Colonic mucosa (tissue), 4 donors: ENCODE results near the gene TOPBP1. TPM values are rescaled to one million over a fixed set of nuclear protein-coding genes. Genes with fewer than 3 reads are reported as not detected.

ENCODE experiments used
- DNase-seq: peaks from one replicate; pipeline ENCODE4 v3.0.0-alpha.2; 2020
- H3K27ac ChIP-seq: fragments of 200-600 bp; one replicate; pipeline ENCODE4 v1.8.0; 2021
- H3K27me3 ChIP-seq: fragments of 200-600 bp; one replicate; pipeline ENCODE4 v1.8.0; 2021
- H3K36me3 ChIP-seq: fragments of 200-600 bp; one replicate; pipeline ENCODE4 v1.8.0; 2021
- H3K4me1 ChIP-seq: fragments of 200-600 bp; one replicate; pipeline ENCODE4 v1.8.0; 2021; ENCODE audit warnings: mild to moderate bottlenecking
- H3K4me3 ChIP-seq: fragments of 200-600 bp; one replicate; pipeline ENCODE4 v1.8.0; 2021
- H3K9ac ChIP-seq, 2 donors: one replicate each; pipeline ENCODE4 v1.7.0; 2013; ENCODE audit warnings: control low read depth in 2 of 2, low read depth in 2 of 2, low read length in 2 of 2
- H3K9me3 ChIP-seq: fragments of 200-600 bp; one replicate; pipeline ENCODE4 v1.8.0; 2021
- intact Hi-C: fragments of 100-400 bp; cut with DNase I; formaldehyde crosslinking; loops from one replicate; pipeline ENCODE4 v1.14.1; 2022
- total RNA-seq, 2 donors: library from RNA; stranded (reverse); fragmentation: NEBNext Ultra II Directional in 1 of 2; extraction: Animal tissue kit (Norgen Biotek cat#: 25700) in 1 of 2; gene quantifications; one replicate each; pipeline ENCODE4 v1.2.1, GENCODE V29; 2021
- TF ChIP-seq, protein P1 (sequence below): fragments of 200-600 bp; IDR thresholded peaks from one replicate; pipeline ENCODE4 v1.8.0; 2022; ENCODE audit warnings: antibody characterized with exemption, mild to moderate bottlenecking
- donor health status: healthy.
- donor health status: DM: no; HTN: no; CAD: no.
- donor health status: DM: no; HTN: no; CAD: no.

TOPBP1 gene
- total RNA-seq, 2 donors from 2014 or later = 21.7 to 34.6 TPM

DNA sequence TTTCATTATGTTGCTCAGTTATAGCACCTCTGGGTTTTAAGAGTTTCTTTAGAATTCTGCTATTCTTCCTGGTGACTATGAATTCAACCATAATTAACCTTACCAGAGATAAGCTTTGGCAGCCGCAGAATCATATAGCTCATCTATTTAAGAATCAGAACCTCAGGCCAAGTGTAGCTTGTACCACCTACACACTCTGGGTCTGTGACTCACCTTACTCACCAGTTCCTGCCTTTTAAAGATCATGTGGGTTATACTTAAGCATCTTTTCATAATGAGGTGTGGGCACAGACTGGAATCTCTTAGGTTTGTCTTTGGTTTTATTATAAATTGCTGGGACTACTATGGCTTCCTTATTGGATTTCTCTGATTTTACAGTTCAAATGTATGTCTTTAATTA is 66.4 kb downstream of the TOPBP1 start:
- Histone ChIP-seq H3K9me3 (no peaks in the 10 kb centered on the region), H3K36me3 (no peaks in the 10 kb centered on the region), H3K9ac (no peak overlapping the region), H3K4me1 (no peaks in the 10 kb centered on the region), H3K4me3 (no peak overlapping the region), H3K27me3 (no peaks in the 10 kb centered on the region), H3K27ac (no peak overlapping the region)
- TF ChIP-seq, protein P1, sequence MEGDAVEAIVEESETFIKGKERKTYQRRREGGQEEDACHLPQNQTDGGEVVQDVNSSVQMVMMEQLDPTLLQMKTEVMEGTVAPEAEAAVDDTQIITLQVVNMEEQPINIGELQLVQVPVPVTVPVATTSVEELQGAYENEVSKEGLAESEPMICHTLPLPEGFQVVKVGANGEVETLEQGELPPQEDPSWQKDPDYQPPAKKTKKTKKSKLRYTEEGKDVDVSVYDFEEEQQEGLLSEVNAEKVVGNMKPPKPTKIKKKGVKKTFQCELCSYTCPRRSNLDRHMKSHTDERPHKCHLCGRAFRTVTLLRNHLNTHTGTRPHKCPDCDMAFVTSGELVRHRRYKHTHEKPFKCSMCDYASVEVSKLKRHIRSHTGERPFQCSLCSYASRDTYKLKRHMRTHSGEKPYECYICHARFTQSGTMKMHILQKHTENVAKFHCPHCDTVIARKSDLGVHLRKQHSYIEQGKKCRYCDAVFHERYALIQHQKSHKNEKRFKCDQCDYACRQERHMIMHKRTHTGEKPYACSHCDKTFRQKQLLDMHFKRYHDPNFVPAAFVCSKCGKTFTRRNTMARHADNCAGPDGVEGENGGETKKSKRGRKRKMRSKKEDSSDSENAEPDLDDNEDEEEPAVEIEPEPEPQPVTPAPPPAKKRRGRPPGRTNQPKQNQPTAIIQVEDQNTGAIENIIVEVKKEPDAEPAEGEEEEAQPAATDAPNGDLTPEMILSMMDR = no peak
- no peak for DNase-seq
- intact Hi-C loops = no loop called here

DNA sequence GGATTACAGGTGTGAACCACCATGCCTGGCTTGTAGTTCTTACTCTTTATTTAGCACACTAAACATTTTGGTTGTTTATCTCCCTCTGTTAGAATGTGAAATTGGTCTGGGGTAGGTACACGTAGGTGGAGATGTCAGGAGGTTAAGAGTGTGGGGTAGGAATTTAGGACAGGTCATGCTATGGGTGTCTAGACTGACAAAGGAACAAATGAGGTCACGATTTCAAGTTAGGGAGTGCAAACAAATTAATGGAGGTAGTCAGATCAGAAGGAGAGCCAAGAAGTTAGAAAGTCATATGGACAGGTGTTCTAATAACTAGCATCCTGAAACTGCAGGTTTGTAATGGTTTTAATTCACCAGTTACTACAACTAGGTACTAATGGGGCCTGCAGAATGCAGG is 68.5 kb downstream of the TOPBP1 start:
- TF ChIP-seq, protein P1 = no peak
- Histone ChIP-seq H3K4me3 (no peak overlapping the region), H3K9ac (no peak overlapping the region), H3K9me3 (no peaks in the 10 kb centered on the region), H3K4me1 (no peaks in the 10 kb centered on the region), H3K36me3 (no peaks in the 10 kb centered on the region), H3K27ac (no peak overlapping the region), H3K27me3 (no peaks in the 10 kb centered on the region)
- DNase-seq = no peak
- intact Hi-C loops = no loop called here

DNA sequence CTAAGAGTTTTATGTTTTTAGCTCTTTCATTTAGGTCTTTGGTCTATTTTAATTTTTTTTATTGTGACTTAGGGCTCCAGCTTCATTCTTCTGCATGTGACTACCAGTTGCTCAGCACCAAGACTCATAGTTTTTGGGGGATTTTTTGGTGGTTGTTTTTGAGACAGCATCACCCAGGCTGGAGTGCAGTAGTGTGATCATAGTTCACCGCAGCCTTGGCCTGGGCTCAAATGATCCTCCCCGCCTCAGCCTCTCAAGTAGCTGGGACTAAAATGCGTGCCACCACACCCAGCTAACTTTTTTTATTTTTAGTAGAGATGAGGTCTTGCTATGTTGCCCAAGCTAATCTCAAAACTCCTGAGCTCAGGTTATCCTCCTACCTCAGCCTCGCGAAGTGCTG is 68.9 kb downstream of the TOPBP1 start:
- intact Hi-C loops = no loop called here
- no peaks in the 10 kb centered on the region for H3K27me3 ChIP-seq
- DNase-seq = no peak
- no peaks in the 10 kb centered on the region for H3K36me3 ChIP-seq
- no peaks in the 10 kb centered on the region for H3K9me3 ChIP-seq
- H3K4me3 ChIP-seq = no peak overlapping the region
- no peaks in the 10 kb centered on the region for H3K4me1 ChIP-seq
- TF ChIP-seq, protein P1 = no peak
- H3K9ac ChIP-seq = no peak overlapping the region
- no peak overlapping the region for H3K27ac ChIP-seq

DNA sequence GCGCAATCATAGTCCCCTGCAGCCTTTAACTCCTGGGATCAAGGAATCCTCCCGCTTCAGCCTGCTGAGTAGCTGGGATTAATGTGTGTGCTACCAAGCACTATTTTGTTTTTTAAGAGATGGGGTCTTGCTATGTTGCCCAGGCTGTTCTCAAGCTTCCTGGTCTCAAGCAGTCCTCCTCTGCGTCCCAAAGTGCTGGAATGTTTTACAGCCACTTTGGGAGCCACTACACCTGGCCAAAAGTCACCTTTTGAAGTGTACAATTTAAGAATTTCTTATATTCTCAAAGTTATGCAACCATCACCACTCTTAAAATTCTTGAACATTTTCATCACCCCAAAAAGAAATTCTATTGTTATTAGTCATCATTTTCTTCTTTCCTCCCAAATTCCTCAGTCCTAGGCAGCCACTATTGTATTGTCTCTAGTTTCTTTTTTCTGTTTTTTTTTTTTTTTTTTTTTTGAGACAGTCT is 70.4 kb downstream of the TOPBP1 start:
- H3K27me3 ChIP-seq = no peaks in the 10 kb centered on the region
- no peaks in the 10 kb centered on the region for H3K4me1 ChIP-seq
- no peak overlapping the region for H3K27ac ChIP-seq
- TF ChIP-seq, protein P1 = no peak
- intact Hi-C loops = no loop called here
- no peak for DNase-seq
- no peak overlapping the region for H3K4me3 ChIP-seq
- no peaks in the 10 kb centered on the region for H3K9me3 ChIP-seq
- peaks cover 6% of the 10 kb centered on the region for H3K36me3 ChIP-seq
- no peak overlapping the region for H3K9ac ChIP-seq

DNA sequence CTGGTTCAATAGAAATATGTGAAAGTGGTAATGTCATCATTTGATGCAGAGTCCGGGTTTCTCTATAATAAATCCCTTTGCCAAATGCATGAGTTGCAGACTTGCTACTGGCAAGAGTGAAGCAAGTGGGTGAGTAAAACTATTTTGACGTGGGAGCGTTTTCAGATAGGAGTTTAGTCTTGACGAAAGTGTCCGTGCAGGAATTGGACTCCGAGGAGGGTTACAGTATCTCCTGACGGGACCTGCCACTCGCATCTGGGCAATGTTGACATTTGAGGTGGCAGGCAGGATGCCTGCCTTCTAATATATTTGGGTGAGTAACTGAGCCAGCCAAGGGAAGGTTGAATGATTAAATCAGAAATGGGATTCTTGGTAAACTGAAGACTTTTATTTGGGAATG is 72.2 kb downstream of the TOPBP1 start:
- Histone ChIP-seq H3K9me3 (no peaks in the 10 kb centered on the region), H3K4me1 (no peaks in the 10 kb centered on the region), H3K27ac (no peak overlapping the region), H3K9ac (no peak overlapping the region), H3K27me3 (no peaks in the 10 kb centered on the region), H3K4me3 (no peak overlapping the region), H3K36me3 (peaks cover 22% of the 10 kb centered on the region)
- TF ChIP-seq, protein P1 = no peak
- no peak for DNase-seq
- intact Hi-C loops = loop anchor here (10.0 kb wide), 1 partner anchor 855 kb away; no protein-coding TSS in a partner anchor
